GM21528 (cell line): ENCODE data around the gene CNTN5.

Experiments
- ATAC-seq: cut with Tn5 transposase; IDR thresholded peaks from one replicate; pipeline ENCODE4 v1.9.1; 2021; ENCODE audit warnings: mild to moderate bottlenecking, moderate library complexity; ENCODE audit not compliant: unreplicated experiment, low FRiP score

The CNTN5 gene

DNA sequence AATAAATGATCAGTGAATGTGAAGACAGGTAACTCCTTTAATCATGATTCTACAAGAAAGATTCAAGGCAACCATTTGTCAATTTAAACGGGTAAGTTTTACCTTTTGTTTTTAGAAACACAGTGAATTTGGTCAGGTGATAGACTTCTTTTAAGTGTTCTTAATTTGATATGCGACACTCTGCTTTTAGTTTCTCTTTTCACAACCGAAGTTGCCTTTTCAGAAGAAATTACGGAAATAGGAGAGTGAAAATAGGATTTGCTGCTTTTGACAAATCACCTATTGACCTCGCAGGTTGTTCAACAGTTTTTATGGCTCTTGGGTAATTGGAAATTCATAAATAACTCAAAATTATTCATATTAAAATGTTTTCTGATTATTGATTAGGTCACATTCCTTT lies 142.1 kb downstream of the CNTN5 start:
- no peak for ATAC-seq

DNA sequence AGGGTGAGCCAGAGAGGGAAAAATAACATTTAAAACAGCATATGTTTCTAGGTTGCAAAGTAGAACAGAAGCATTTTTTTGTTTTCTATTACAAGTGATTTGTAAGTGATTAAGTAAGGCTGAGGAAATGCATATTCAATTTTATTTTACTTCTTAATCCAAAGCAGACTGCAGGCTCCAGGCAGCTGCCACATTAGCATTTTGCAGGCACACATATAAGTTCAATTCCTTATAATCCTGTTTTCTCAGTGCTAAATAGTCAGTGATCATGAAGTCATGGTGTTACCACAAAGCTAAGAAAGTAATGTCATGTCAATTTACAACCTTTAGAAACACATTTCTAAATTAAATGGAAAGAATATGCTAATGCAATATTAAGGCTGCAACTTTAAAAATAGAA lies 149.8 kb downstream of the CNTN5 start:
- no peak for ATAC-seq

DNA sequence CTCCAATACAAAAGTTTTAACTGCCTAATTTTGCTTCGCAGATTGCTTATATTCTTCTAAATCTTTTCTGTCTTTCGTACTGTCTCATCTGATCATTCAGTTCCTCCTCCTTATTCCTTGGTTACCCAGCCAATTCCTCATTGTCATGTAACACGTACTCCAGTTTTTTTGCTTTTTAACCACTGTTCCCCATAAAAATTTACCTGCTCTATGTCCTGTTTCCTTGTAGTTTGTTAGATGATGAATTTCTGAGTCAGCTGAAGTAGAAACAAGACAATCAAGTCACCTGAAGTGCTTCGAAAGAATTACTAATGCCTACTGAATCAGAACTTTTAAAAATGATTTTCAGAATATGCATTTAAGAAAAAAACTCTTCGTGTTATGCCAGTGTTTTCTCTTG lies 150.6 kb downstream of the CNTN5 start:
- no peak for ATAC-seq

DNA sequence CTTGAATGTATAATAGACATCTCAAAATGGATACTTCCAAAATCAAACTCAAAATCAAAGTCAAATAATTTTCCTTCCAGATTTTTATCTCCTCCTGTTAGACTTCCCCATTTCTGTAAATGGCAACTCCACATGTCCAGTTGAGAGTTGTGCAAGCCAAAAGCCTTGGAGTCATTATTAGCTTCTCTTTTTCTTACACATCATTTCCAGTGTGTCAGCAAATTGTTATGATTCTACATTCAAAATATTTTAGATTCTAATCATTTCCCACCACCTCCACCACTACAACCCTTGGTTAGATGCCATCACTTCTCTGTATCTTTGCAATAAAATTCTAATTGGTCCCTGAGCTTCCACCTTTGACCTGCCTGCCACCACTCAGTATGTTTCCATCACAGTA lies 155.7 kb downstream of the CNTN5 start:
- no peak for ATAC-seq

DNA sequence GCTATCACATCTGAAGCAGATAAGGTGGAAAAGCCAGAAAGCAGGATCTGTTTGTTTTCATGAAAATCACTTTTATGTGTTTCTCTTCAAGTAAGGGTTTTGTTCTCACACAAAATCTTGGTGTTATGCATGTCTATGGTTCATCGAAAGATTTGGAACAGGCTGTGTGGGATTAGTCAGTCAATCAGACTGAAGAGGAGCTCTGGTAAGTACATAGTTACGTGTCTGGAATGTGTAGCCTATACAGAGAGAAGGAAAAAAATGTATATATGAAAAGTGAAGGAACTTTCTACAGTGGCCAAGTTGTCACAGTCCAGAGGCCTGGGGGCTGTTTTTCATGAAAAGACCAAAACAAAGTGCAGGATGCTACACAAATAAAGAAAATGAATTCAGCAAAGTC lies 156.7 kb downstream of the CNTN5 start:
- ATAC-seq: no peak

DNA sequence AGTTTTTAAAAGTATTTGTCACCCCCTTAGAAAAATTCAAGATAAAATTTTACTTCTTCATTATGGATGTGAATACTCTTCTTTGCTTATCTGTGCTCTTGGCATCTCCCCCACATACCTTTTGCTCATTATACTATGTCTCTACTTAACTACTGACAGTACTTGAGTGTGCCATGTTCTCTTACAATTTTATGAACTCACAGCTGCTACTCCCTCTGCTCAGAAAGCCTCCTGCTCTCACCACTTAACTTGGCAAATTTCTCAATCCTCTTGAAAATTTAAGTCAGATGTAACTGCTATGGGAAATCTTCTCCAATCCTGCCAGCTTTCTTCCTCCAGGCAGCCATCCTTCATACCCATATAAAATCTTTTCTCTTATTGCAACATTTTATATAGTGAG lies 163.4 kb downstream of the CNTN5 start:
- ATAC-seq: no peak

DNA sequence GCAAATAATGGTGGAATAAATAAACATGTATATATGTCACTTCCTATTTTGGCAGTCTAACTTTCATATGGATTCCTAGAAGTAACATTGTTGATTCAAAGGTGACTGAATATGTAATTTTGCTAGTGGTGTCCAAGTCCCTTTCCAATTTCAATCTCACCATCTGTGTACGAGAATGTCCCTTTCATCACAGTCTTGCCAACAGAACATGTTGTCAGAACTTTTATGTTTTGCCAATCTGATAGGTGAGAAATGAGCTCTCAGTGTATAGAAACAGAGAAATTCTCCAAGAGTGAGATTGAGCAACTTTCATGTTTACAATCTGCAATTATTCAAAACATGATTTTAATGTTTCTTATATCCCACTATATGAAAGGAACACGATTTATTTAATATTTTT lies 167.5 kb downstream of the CNTN5 start:
- ATAC-seq: no peak

DNA sequence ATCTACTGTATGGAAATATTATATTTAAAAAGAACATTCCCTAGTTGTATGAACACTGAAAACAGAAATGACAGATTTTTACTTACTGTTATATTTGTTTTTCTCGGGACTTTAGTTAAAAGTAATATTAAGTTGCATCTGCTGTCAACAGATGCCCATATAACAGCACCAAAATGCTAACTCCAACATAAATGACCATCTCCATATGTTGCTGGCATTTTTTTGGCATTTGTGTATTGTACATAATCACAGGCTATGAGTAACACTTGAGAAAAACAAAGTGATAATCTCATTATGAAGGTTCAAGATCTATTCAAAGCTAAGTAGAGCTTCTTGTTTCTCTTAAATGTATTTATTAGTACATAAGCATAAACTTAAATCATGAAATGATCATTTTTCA lies 172.0 kb downstream of the CNTN5 start:
- ATAC-seq: no peak

DNA sequence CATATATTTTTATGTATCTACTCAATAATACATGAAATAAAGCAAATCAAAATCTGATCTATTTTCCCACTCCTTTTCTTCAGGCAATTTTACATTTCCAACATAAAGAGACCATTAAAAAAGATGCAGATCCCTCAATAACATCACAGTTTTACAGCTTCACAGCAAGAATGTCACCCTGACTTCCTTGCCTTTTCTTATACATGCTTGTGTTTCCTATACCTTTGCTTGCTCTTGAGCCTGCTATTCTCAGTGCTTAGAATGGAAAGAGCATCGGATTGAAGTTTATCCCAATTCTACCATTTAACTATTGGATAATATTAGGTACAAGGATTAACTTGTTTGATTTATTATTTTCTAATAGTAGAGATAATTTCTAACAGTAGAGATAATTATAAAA lies 176.7 kb downstream of the CNTN5 start:
- ATAC-seq: no peak

DNA sequence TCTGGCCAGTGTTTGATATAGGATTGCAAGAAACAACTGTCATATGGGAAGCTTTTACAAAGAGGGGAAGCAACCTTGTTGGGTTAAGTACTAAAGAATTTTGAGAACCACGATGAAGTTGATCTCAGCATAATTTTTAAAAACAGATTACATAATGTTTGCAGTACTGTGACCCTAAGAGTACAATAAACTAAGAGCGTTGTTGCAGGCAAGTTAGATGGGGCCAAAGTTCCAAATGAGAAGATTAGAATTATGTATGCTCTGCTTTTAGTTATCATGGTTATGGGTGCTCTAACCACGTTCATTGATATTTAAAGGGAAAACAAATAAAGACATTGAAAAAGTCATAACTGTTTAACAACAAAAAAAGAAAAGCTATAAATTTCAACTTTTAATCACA lies 177.5 kb downstream of the CNTN5 start:
- ATAC-seq: no peak

DNA sequence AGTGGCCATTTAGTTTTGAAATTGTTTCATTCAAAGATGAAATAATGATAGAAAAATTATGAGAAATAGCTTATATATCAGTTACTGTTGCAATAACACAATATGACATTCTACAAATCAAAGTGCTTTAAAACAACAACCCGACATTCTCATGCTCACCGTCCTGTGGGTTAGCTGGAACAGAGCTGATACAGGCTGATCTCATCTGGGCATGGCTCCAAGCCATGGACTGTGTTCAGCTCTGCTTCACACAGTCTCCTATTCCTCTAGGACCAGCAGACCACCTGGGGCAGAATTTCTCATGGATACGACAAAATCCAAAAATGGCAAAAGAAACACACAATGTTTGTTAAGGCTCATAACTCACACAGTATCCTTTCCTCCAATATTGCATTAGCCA lies 178.6 kb downstream of the CNTN5 start:
- no peak for ATAC-seq

DNA sequence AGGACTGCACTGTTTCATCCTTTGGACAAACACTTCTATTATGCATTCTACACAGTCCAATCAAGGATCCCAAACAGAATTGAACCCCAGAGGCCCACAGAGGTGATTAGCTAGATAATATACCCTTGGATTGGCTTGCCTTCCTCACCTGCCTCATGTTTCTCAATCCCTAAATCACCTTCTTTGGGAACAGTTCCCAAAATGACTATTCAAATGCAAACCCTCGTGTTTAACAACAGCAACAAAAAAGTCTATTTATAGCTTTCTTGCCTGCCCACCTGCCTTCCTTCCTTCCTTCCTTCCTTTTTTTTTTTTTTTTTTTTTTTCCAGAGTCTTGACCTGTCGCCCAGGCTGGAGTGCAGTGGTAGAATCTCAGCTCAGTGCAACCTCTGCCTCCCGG lies 180.0 kb downstream of the CNTN5 start:
- ATAC-seq: no peak

DNA sequence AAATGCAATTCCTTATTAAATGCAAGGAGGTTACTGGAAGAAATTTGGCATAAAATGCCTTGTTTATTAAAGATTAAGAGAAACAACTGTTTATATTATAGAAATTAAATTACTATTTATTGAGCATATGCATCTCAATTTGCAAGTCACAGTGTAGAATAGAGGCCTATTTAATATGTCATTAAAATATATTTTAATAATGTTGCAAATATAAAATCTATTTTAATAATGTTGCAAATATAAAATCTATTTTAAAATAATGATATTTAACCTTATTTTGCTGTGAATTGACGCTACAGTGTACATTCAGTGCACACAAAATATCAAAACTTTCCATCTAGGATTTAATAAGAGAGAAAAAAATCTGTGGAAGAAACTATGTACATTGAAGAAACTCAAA lies 188.1 kb downstream of the CNTN5 start:
- no peak for ATAC-seq

DNA sequence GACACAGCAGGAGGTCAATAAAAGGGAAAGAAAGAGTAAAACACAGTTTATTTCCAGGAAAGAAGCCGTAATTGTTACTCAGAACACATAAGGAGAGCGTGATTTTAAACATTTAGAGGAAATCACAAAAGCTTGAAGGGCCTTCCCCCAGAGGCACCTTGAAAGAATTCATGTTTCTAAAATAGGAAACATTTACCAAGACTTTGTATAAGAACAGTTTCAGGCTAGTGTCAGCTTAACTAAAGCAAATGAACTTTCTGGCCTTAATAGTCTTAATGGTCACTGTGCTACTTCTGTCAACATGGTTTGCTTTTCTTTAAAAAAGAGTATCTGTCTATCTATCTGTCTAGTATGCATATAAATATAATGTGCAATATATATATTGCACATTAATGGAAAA lies 208.8 kb downstream of the CNTN5 start:
- no peak for ATAC-seq

DNA sequence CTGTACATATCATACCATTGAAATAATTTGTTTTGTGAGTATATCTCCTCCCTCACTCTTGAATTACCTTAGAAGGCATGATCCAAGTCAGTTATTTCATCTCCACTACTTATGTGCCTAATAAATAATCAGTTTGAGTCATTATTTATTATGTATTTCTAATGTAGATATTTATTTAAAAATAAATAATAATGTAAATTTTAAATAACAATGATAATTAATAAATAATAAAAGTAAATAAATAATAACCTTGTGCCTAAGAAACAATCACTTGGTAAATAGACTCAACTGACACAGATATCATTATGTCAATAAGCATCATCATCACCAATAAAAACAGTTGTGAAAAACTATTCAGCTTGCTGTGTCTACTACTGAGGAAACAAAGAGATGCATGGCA lies 213.8 kb downstream of the CNTN5 start:
- ATAC-seq: no peak

DNA sequence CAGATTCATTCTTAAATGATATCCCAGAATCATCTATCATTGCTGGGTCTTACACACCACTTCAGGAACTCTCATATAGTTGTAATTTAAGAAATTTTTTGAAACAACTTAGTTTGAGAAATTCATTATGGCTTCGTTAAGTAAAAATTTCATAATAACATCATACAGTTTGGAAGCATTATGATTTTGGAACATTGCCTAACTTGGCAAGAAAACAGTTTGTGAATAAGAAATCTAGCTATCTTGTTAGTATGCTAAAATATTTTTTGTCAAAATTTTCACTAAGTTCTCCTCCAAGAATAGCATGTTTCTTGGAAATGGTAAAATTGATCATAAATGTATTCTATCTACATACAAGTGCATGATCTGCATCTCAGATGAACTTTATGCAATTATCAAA lies 217.7 kb downstream of the CNTN5 start:
- ATAC-seq: no peak

DNA sequence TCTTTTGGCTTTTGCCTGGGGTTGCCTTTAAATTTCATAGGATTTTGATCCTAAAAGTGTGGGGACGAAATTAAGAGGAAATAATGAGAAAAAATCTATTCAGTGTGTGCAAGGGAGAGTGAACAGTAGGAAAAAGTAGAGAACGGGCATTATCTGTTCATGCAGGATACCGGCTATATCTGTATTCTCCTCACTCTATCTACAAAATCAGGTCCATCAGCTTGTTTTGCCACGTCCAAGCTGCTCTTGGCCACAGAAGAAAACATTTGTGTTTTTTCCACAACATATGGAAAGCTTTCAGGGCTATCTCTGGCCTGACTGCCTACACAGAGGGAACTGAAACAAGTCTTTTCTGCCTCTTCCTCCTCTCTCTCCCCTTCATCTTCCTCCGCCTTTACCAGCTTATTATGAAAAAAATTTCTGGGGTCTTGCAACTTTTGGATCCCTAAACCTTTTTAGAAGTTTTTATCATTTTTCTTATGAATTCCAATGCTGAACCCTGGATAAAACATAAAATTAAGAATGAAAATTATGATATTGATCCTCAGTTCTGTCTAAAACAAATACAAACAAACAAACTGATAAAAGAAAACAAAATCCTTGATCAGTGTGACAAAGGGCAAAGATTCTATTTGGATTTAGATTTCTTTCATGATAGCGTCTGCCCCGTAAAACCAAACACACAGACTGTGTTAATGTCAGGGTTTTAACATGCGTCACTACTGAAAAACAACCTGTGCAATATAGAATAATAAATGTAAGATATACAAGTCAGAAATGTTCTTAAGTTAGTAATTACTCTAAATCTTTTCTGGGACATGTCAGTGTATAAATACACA lies 219.7 kb downstream of the CNTN5 start:
- ATAC-seq: no peak

DNA sequence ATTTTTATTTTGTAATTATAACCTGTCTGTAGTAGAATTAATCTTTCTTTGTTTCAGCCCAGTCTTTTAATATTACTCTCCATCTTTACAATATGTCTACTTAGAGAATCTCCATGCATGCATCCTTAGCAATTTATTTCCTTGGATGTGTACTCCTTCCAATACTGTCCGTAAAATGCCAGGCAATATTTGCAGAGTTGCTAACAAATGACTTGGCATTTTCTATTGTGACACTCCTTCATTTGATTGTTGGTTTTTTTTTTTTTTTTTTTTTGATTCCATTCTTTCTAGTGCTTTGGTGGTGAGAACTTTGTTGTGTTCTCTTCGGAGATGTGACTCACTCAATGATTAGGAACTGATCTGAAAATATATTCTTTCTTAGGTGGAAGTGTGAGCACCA lies 220.3 kb downstream of the CNTN5 start:
- ATAC-seq: no peak

DNA sequence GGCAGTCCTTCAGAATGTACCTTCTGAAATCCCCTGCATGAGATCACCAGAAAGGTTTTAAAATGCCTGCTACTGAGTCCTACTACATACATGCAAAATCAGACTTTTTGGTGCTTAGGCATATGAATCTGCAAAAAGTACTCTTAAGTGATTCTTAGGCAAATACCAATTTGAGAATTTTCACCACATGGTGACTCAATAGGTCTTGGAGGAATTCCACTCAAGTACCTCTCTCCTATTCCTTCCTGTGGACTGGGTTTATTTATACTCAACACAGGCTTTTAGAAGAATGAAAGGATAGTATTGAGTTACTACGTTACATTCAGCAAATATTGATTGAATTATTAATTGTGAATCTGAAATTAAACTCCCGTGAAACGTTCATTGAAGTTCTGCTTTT lies 223.9 kb downstream of the CNTN5 start:
- no peak for ATAC-seq

DNA sequence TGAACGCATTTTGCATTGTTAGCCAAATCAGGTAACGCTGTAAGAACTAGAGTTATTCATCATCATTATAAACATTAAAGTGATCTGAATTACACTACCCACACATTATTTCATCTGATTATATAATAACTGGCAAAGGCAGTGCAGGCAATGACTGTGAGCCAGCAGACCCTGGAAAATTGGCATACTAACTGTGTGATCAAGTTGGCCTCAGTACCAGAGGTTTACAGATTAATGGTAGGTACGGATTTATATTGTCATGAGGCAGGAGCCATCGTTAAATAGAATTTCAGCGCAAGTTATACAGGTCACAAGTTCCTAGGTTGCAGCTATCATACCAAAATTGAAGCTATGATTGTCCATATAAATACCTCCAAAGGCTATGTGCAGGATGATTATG lies 225.4 kb downstream of the CNTN5 start:
- ATAC-seq: no peak

DNA sequence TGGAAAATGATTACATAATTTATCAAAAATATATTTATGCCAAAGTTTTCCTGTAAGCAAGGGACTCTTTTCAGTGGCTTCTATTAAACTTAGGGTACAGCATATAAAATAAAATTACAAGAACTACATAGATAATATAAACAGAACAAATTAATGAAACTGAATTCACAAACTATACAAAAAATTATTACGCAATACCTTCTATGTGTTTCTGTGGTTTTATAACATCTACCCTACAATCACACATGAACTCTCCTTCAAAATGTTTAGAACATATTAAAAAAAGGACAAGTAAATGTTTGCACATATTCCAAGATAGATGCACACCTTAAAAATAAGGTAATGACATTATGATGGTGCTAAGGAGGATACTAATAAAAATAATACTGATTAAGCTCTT lies 235.9 kb downstream of the CNTN5 start:
- no peak for ATAC-seq

DNA sequence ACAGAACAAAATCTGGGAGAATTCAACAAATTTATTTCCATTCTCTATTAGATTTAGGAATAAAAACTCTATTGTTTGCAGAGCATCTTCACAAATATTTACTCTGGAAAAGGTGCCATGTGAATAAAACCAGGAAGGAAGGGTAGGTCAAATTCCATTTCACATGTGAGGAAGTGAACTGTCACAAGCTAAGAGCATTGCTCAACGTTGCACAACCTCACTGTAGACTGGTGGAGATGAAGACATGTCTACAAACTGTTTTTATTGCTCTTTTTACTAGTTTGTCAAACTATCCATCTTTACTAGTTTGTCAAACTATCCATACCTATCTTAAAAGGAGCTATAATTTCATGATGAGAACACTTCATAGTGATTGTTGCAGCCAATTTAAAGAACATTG lies 236.4 kb downstream of the CNTN5 start:
- no peak for ATAC-seq

DNA sequence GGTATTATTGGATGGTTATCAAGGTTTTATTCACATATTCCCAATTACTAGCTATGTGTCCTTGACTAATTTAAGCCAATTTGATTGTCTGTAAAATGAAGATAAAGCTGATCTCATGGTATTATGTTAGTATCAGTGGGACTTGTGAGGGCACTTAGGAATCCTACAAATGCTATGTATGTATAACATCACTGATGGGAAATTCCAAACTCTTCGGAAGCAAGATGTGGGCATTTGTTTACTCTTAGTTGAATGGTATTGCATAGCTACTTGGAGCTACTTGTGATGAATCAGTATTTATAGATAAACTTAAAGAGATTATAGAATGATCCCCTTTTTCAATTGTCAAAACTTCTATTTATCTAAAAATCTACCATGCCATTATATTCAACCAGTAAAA lies 239.9 kb downstream of the CNTN5 start:
- ATAC-seq: no peak
